CD4-positive, alpha-beta memory T cell (primary cell): Measurements from ENCODE around the gene CGREF1. TPM values are rescaled to one million over a fixed set of nuclear protein-coding genes. Genes with fewer than 3 reads are reported as not detected.

Experiments
- CTCF ChIA-PET: fragments of 350-600 bp; sonication (Branson Sonifier 250); formaldehyde crosslinking; loops from one replicate; lab custom pipeline; 2021; ENCODE audit warnings: inconsistent platforms; ENCODE audit not compliant: partially characterized antibody; lab: Charles Lee
- POLR2A ChIA-PET: fragments of 350-600 bp; sonication (Branson Sonifier 250); formaldehyde crosslinking; loops from one replicate; lab custom pipeline; 2021; ENCODE audit not compliant: partially characterized antibody; lab: Charles Lee
- DNase-seq, 5 donors: peaks; one replicate each; pipeline versions ENCODE4 v3.0.0 to v3.0.0-alpha.2; 2020 to 2022; ENCODE audit warnings: mixed read lengths in 1 of 5
- H3K27ac ChIP-seq: one replicate; pipeline ENCODE4 v1.7.0; 2013; ENCODE audit warnings: low read depth, low read length
- H3K27me3 ChIP-seq: 2 replicates; pipeline ENCODE4 v1.7.0; 2013; ENCODE audit warnings: mild to moderate bottlenecking, low read length, moderate library complexity; ENCODE audit not compliant: insufficient read depth
- H3K36me3 ChIP-seq: 2 replicates; pipeline ENCODE4 v1.7.0; 2013; ENCODE audit warnings: mild to moderate bottlenecking, low read length, moderate library complexity; ENCODE audit not compliant: insufficient read depth
- H3K4me1 ChIP-seq: 2 replicates; pipeline ENCODE4 v1.7.0; 2013; ENCODE audit warnings: mild to moderate bottlenecking, low read length, moderate library complexity; ENCODE audit not compliant: insufficient read depth
- H3K4me3 ChIP-seq, 2 donors: one replicate each; pipeline ENCODE4 v1.7.0; 2013; ENCODE audit warnings: low read length in 2 of 2, mild to moderate bottlenecking in 1 of 2
- H3K9me3 ChIP-seq, 2 donors: one replicate each; pipeline ENCODE4 v1.7.0; 2013; ENCODE audit warnings: low read length in 2 of 2, control low read depth in 1 of 2; ENCODE audit not compliant: control insufficient read depth in 1 of 2
- H3K27ac Mint-ChIP-seq, 7 donors: one replicate each; pipeline ENCODE4 v1.8.0; 2020 to 2021; ENCODE audit warnings: mixed read lengths in 7 of 7, mild to moderate bottlenecking in 6 of 7, inconsistent platforms in 3 of 7, moderate library complexity in 3 of 7
- H3K27me3 Mint-ChIP-seq, 2 donors: one replicate each; pipeline ENCODE4 v1.8.0; 2020 to 2021; ENCODE audit warnings: mixed read lengths in 2 of 2
- H3K36me3 Mint-ChIP-seq, 2 donors: one replicate each; pipeline ENCODE4 v1.8.0; 2020 to 2021; ENCODE audit warnings: mixed read lengths in 2 of 2, inconsistent platforms in 1 of 2, mild to moderate bottlenecking in 1 of 2
- H3K4me1 Mint-ChIP-seq, 4 donors: one replicate each; pipeline ENCODE4 v1.8.0; 2020 to 2021; ENCODE audit warnings: mixed read lengths in 4 of 4, mild to moderate bottlenecking in 1 of 4
- H3K4me3 Mint-ChIP-seq, 8 donors: one replicate each; pipeline ENCODE4 v1.8.0; 2020 to 2021; ENCODE audit warnings: mixed read lengths in 8 of 8, mild to moderate bottlenecking in 7 of 8, moderate library complexity in 6 of 8, inconsistent platforms in 3 of 8
- H3K9me3 Mint-ChIP-seq, 8 donors: one replicate each; pipeline ENCODE4 v1.8.0; 2020 to 2021; ENCODE audit warnings: mixed read lengths in 8 of 8, mild to moderate bottlenecking in 5 of 8, inconsistent platforms in 3 of 8, moderate library complexity in 1 of 8
- intact Hi-C: fragments of 100-400 bp; cut with micrococcal nuclease; formaldehyde crosslinking; loops from one replicate; pipeline ENCODE4 v1.15.1; 2023
- polyA plus RNA-seq, 2 donors: library from polyadenylated mRNA; unstranded; fragments of 300-500 nt; fragmentation: Illumina TruSeq; gene quantifications; one replicate each; pipeline ENCODE4 v1.2.3, GENCODE V29; 2021
- total RNA-seq, 2 experiments: library from RNA; stranded (reverse); gene quantifications; one replicate each; pipeline ENCODE4 v1.2.3, GENCODE V29; 2021

CGREF1 gene
- total and polyA plus RNA-seq, 4 experiments from 2014 or later: 0.36 to 0.47 TPM; not detected in 2

GRCh38 chr2:27099334-27099955 is 19.5 kb downstream of the CGREF1 start:
- Mint-ChIP-seq H3K36me3 (peaks cover 0 to 1% of the 10 kb centered on the region in 2 donors), H3K4me3 (no peak overlapping the region), H3K27ac (no peak overlapping the region), H3K27me3 (no peaks in the 10 kb centered on the region), H3K9me3 (no peaks in the 10 kb centered on the region), H3K4me1 (peaks cover 8 to 16% (median 10%) of the 10 kb centered on the region in 4 donors)
- no peaks in the 10 kb centered on the region for H3K27me3 ChIP-seq
- no peaks in the 10 kb centered on the region for H3K9me3 ChIP-seq
- ChIA-PET CTCF (interaction anchor here (0.5 to 10.0 kb wide), 9 partner anchors 8 to 254 kb away, joined by 3 to 121 read pairs (median 5); partner anchors contain the start of genes ABHD1 and TRIM54), POLR2A (no interaction called here)
- no peak overlapping the region for H3K27ac ChIP-seq
- intact Hi-C loops: no loop called here
- H3K36me3 ChIP-seq: no peaks in the 10 kb centered on the region
- no peak for DNase-seq
- H3K4me1 ChIP-seq: peaks cover 9% of the 10 kb centered on the region
- no peak overlapping the region for H3K4me3 ChIP-seq

- CTCF ChIA-PET: interaction anchor here (0.9 to 10.0 kb wide), 8 partner anchors 10 to 206 kb away, joined by 3 to 121 read pairs (median 6); partner anchors contain the start of genes KHK and TRIM54
- Mint-ChIP-seq H3K4me3 (no peak overlapping the region), H3K36me3 (peaks cover 0 to 1% of the 10 kb centered on the region in 2 donors), H3K4me1 (peaks cover 8 to 16% (median 10%) of the 10 kb centered on the region in 4 donors), H3K27ac (no peak overlapping the region), H3K9me3 (no peaks in the 10 kb centered on the region), H3K27me3 (no peaks in the 10 kb centered on the region)
- H3K4me1 ChIP-seq: peaks cover 9% of the 10 kb centered on the region
- no peak overlapping the region for H3K4me3 ChIP-seq
- H3K9me3 ChIP-seq: no peaks in the 10 kb centered on the region
- DNase-seq: no peak
- H3K27ac ChIP-seq: no peak overlapping the region
- no peaks in the 10 kb centered on the region for H3K27me3 ChIP-seq
- intact Hi-C loops: no loop called here
- no peaks in the 10 kb centered on the region for H3K36me3 ChIP-seq
- POLR2A ChIA-PET: interaction anchor here (1.3 to 1.8 kb wide), 2 partner anchors 16 to 26 kb away, joined by 4 to 6 read pairs; partner anchors contain the start of gene OST4
These were observed 21.6 kb downstream of the CGREF1 start for GRCh38 chr2:27097341-27097740.

GRCh38 chr2:27096748-27097297 is 22.1 kb downstream of the CGREF1 start:
- Mint-ChIP-seq H3K9me3 (no peaks in the 10 kb centered on the region), H3K27me3 (no peaks in the 10 kb centered on the region), H3K4me1 (peaks cover 8 to 16% (median 10%) of the 10 kb centered on the region in 4 donors), H3K36me3 (peaks cover 0 to 1% of the 10 kb centered on the region in 2 donors), H3K27ac (peak overlapping the region in 2 of 7 donors; percentile 50 to 51), H3K4me3 (peak overlapping the region in 1 of 8 donors; percentile 35)
- Histone ChIP-seq H3K27me3 (no peaks in the 10 kb centered on the region), H3K27ac (no peak overlapping the region), H3K9me3 (no peaks in the 10 kb centered on the region), H3K36me3 (no peaks in the 10 kb centered on the region), H3K4me3 (no peak overlapping the region), H3K4me1 (peaks cover 9% of the 10 kb centered on the region)
- ChIA-PET POLR2A (interaction anchor here (0.9 to 2.0 kb wide), 4 partner anchors 10 to 25 kb away, joined by 3 to 10 read pairs (median 5); partner anchors contain the start of genes KHK and OST4), CTCF (interaction anchor here (0.6 to 10.0 kb wide), 9 partner anchors 10 to 586 kb away, joined by 3 to 121 read pairs (median 5); partner anchors contain the start of genes KHK and TRIM54)
- no peak for DNase-seq
- intact Hi-C loops: no loop called here

GRCh38 chr2:27095745-27096651 is 22.9 kb downstream of the CGREF1 start:
- Mint-ChIP-seq H3K4me3 (peak overlapping the region in 7 of 8 donors; percentile 5 to 81 (median 61)), H3K27me3 (no peaks in the 10 kb centered on the region), H3K9me3 (no peaks in the 10 kb centered on the region), H3K4me1 (peaks cover 8 to 16% (median 10%) of the 10 kb centered on the region in 4 donors), H3K36me3 (peaks cover 0 to 1% of the 10 kb centered on the region in 2 donors), H3K27ac (peak overlapping the region in 4 of 7 donors; percentile 35 to 84 (median 53))
- Histone ChIP-seq H3K4me1 (peaks cover 9% of the 10 kb centered on the region), H3K27me3 (no peaks in the 10 kb centered on the region), H3K36me3 (no peaks in the 10 kb centered on the region), H3K4me3 (no peak overlapping the region), H3K27ac (no peak overlapping the region), H3K9me3 (no peaks in the 10 kb centered on the region)
- ChIA-PET POLR2A (interaction anchor here (0.9 to 2.0 kb wide), 4 partner anchors 10 to 24 kb away, joined by 3 to 10 read pairs (median 5); partner anchors contain the start of genes KHK and OST4), CTCF (interaction anchor here (0.6 to 10.0 kb wide), 6 partner anchors 9 to 588 kb away, joined by 3 to 121 read pairs (median 7); partner anchors contain the start of genes KHK and TRIM54)
- peak in 3 of 5 donors; percentile 34 to 39 (median 37) for DNase-seq
- intact Hi-C loops: no loop called here

- POLR2A ChIA-PET: interaction anchor here (1.8 to 2.0 kb wide), 2 partner anchors 9 to 14 kb away, joined by 6 to 10 read pairs; partner anchors contain the start of gene KHK
- Mint-ChIP-seq H3K9me3 (no peaks in the 10 kb centered on the region), H3K27ac (no peak overlapping the region), H3K4me3 (peak overlapping the region in 2 of 8 donors; percentile 5 to 65), H3K4me1 (peaks cover 8 to 16% (median 10%) of the 10 kb centered on the region in 4 donors), H3K27me3 (no peaks in the 10 kb centered on the region), H3K36me3 (peaks cover 0 to 1% of the 10 kb centered on the region in 2 donors)
- H3K9me3 ChIP-seq: no peaks in the 10 kb centered on the region
- no peaks in the 10 kb centered on the region for H3K27me3 ChIP-seq
- H3K27ac ChIP-seq: no peak overlapping the region
- H3K4me3 ChIP-seq: no peak overlapping the region
- no peak for DNase-seq
- CTCF ChIA-PET: interaction anchor here (1.5 to 10.0 kb wide), 3 partner anchors 8 to 187 kb away, joined by 6 to 121 read pairs (median 8); partner anchors contain the start of genes KHK and TRIM54
- no peaks in the 10 kb centered on the region for H3K36me3 ChIP-seq
- intact Hi-C loops: no loop called here
- H3K4me1 ChIP-seq: peaks cover 9% of the 10 kb centered on the region
These were observed 23.5 kb downstream of the CGREF1 start for GRCh38 chr2:27095427-27095744.

GRCh38 chr2:27094353-27094984 is 24.5 kb downstream of the CGREF1 start:
- Mint-ChIP-seq H3K4me3 (no peak overlapping the region), H3K4me1 (peaks cover 8 to 16% (median 10%) of the 10 kb centered on the region in 4 donors), H3K36me3 (no peaks in the 10 kb centered on the region), H3K27me3 (no peaks in the 10 kb centered on the region), H3K27ac (peak overlapping the region in 1 of 7 donors; percentile 48), H3K9me3 (no peaks in the 10 kb centered on the region)
- Histone ChIP-seq H3K9me3 (no peaks in the 10 kb centered on the region), H3K36me3 (no peaks in the 10 kb centered on the region), H3K4me3 (no peak overlapping the region), H3K27me3 (no peaks in the 10 kb centered on the region), H3K4me1 (peaks cover 9% of the 10 kb centered on the region), H3K27ac (no peak overlapping the region)
- no peak for DNase-seq
- ChIA-PET CTCF (interaction anchor here (1.4 to 10.0 kb wide), 2 partner anchors 188 to 209 kb away, joined by 6 to 121 read pairs; partner anchors contain the start of gene TRIM54), POLR2A (interaction anchor here (0.8 kb wide), 1 partner anchor 40 kb away, joined by 3 read pairs; the partner anchor contains the start of gene PREB)
- intact Hi-C loops: no loop called here
